ENCODE results near the gene B4GALNT3. TPM values are rescaled to one million over a fixed set of nuclear protein-coding genes. Genes with fewer than 3 reads are reported as not detected.

The B4GALNT3 gene
- total RNA-seq, 1 donor from 2014 or later, result 4.2 TPM

- H3K36me3 ChIP-seq (ENCODE audit: control insufficient read depth in 3 of 3, insufficient read depth in 3 of 3, low read length in 3 of 3), result peaks cover 0 to 2% (median 0%) of the 10 kb centered on the region in 3 donors
- H3K9ac ChIP-seq (ENCODE audit: low read depth in 1 of 3, low read length in 3 of 3), result peak overlapping the region in 1 of 3 donors; percentile 40
- H3K4me1 ChIP-seq (ENCODE audit: control insufficient read depth in 3 of 3, insufficient read depth in 3 of 3, low read length in 3 of 3), result peaks cover 0 to 3% (median 0%) of the 10 kb centered on the region in 3 donors
- no peaks in the 10 kb centered on the region for H3K9me3 ChIP-seq (ENCODE audit: control insufficient read depth in 3 of 3, low read length in 3 of 3)
- no peak overlapping the region for H3K27ac ChIP-seq (ENCODE audit: low read depth, low read length)
- H3K4me3 ChIP-seq (ENCODE audit: low read length in 3 of 3), result no peak overlapping the region
- H3K27me3 ChIP-seq (ENCODE audit: control insufficient read depth in 3 of 3, insufficient read depth in 3 of 3, low read length in 3 of 3), result no peaks in the 10 kb centered on the region
Measured at GRCh38 chr12:597926-598568, 138.3 kb downstream of the B4GALNT3 start.

- no peaks in the 10 kb centered on the region for H3K27me3 ChIP-seq (ENCODE audit: control insufficient read depth in 3 of 3, insufficient read depth in 3 of 3, low read length in 3 of 3)
Measured at GRCh38 chr12:599756-600155, 140.0 kb downstream of the B4GALNT3 start.

GRCh38 chr12:601976-602699, 142.4 kb downstream of the B4GALNT3 start:
- peaks cover 0 to 5% (median 5%) of the 10 kb centered on the region in 3 donors for H3K4me1 ChIP-seq (ENCODE audit: control insufficient read depth in 3 of 3, insufficient read depth in 3 of 3, low read length in 3 of 3)
- H3K9me3 ChIP-seq (ENCODE audit: control insufficient read depth in 3 of 3, low read length in 3 of 3), result no peaks in the 10 kb centered on the region
- no peaks in the 10 kb centered on the region for H3K27me3 ChIP-seq (ENCODE audit: control insufficient read depth in 3 of 3, insufficient read depth in 3 of 3, low read length in 3 of 3)
- no peak overlapping the region for H3K9ac ChIP-seq (ENCODE audit: low read depth in 1 of 3, low read length in 3 of 3)
- H3K27ac ChIP-seq (ENCODE audit: low read depth, low read length), result no peak overlapping the region
- H3K4me3 ChIP-seq (ENCODE audit: low read length in 3 of 3), result no peak overlapping the region
- H3K36me3 ChIP-seq (ENCODE audit: control insufficient read depth in 3 of 3, insufficient read depth in 3 of 3, low read length in 3 of 3), result peaks cover 0 to 3% (median 0%) of the 10 kb centered on the region in 3 donors

More at GRCh38 chr12:599756-600155, 140.0 kb downstream of the B4GALNT3 start:
- no peak overlapping the region for H3K9ac ChIP-seq (ENCODE audit: low read depth in 1 of 3, low read length in 3 of 3)
- no peak overlapping the region for H3K27ac ChIP-seq (ENCODE audit: low read depth, low read length)
- H3K36me3 ChIP-seq (ENCODE audit: control insufficient read depth in 3 of 3, insufficient read depth in 3 of 3, low read length in 3 of 3), result peaks cover 0 to 2% (median 0%) of the 10 kb centered on the region in 3 donors
- H3K4me3 ChIP-seq (ENCODE audit: low read length in 3 of 3), result no peak overlapping the region
- H3K9me3 ChIP-seq (ENCODE audit: control insufficient read depth in 3 of 3, low read length in 3 of 3), result no peaks in the 10 kb centered on the region
- H3K4me1 ChIP-seq (ENCODE audit: control insufficient read depth in 3 of 3, insufficient read depth in 3 of 3, low read length in 3 of 3), result peaks cover 0 to 3% (median 0%) of the 10 kb centered on the region in 3 donors

GRCh38 chr12:602700-603068, 142.9 kb downstream of the B4GALNT3 start:
- Histone ChIP-seq H3K36me3 (ENCODE audit: control insufficient read depth in 3 of 3, insufficient read depth in 3 of 3, low read length in 3 of 3) (peaks cover 0 to 3% (median 0%) of the 10 kb centered on the region in 3 donors), H3K27me3 (ENCODE audit: control insufficient read depth in 3 of 3, insufficient read depth in 3 of 3, low read length in 3 of 3) (no peaks in the 10 kb centered on the region), H3K4me1 (ENCODE audit: control insufficient read depth in 3 of 3, insufficient read depth in 3 of 3, low read length in 3 of 3) (peaks cover 4 to 10% (median 8%) of the 10 kb centered on the region in 3 donors), H3K9me3 (ENCODE audit: control insufficient read depth in 3 of 3, low read length in 3 of 3) (no peaks in the 10 kb centered on the region), H3K4me3 (ENCODE audit: low read length in 3 of 3) (no peak overlapping the region), H3K9ac (ENCODE audit: low read depth in 1 of 3, low read length in 3 of 3) (no peak overlapping the region), H3K27ac (ENCODE audit: low read depth, low read length) (no peak overlapping the region)

- no peaks in the 10 kb centered on the region for H3K9me3 ChIP-seq (ENCODE audit: control insufficient read depth in 3 of 3, low read length in 3 of 3)
- H3K9ac ChIP-seq (ENCODE audit: low read depth in 1 of 3, low read length in 3 of 3), result no peak overlapping the region
- no peaks in the 10 kb centered on the region for H3K27me3 ChIP-seq (ENCODE audit: control insufficient read depth in 3 of 3, insufficient read depth in 3 of 3, low read length in 3 of 3)
- H3K27ac ChIP-seq (ENCODE audit: low read depth, low read length), result no peak overlapping the region
- peaks cover 0 to 2% (median 0%) of the 10 kb centered on the region in 3 donors for H3K36me3 ChIP-seq (ENCODE audit: control insufficient read depth in 3 of 3, insufficient read depth in 3 of 3, low read length in 3 of 3)
- peaks cover 16 to 19% (median 18%) of the 10 kb centered on the region in 3 donors for H3K4me1 ChIP-seq (ENCODE audit: control insufficient read depth in 3 of 3, insufficient read depth in 3 of 3, low read length in 3 of 3)
- no peak overlapping the region for H3K4me3 ChIP-seq (ENCODE audit: low read length in 3 of 3)
Measured at GRCh38 chr12:604956-605355, 145.2 kb downstream of the B4GALNT3 start.

GRCh38 chr12:607541-608001, 147.8 kb downstream of the B4GALNT3 start:
- Histone ChIP-seq H3K36me3 (ENCODE audit: control insufficient read depth in 3 of 3, insufficient read depth in 3 of 3, low read length in 3 of 3) (peaks cover 0 to 2% (median 0%) of the 10 kb centered on the region in 3 donors), H3K4me1 (ENCODE audit: control insufficient read depth in 3 of 3, insufficient read depth in 3 of 3, low read length in 3 of 3) (peaks cover 22 to 24% (median 23%) of the 10 kb centered on the region in 3 donors), H3K9me3 (ENCODE audit: control insufficient read depth in 3 of 3, low read length in 3 of 3) (no peaks in the 10 kb centered on the region), H3K27me3 (ENCODE audit: control insufficient read depth in 3 of 3, insufficient read depth in 3 of 3, low read length in 3 of 3) (no peaks in the 10 kb centered on the region), H3K4me3 (ENCODE audit: low read length in 3 of 3) (no peak overlapping the region), H3K27ac (ENCODE audit: low read depth, low read length) (peak overlapping the region; percentile 60), H3K9ac (ENCODE audit: low read depth in 1 of 3, low read length in 3 of 3) (no peak overlapping the region)

- Histone ChIP-seq H3K9me3 (ENCODE audit: control insufficient read depth in 3 of 3, low read length in 3 of 3) (no peaks in the 10 kb centered on the region), H3K27me3 (ENCODE audit: control insufficient read depth in 3 of 3, insufficient read depth in 3 of 3, low read length in 3 of 3) (no peaks in the 10 kb centered on the region), H3K27ac (ENCODE audit: low read depth, low read length) (peak overlapping the region; percentile 60), H3K9ac (ENCODE audit: low read depth in 1 of 3, low read length in 3 of 3) (no peak overlapping the region), H3K4me3 (ENCODE audit: low read length in 3 of 3) (no peak overlapping the region), H3K36me3 (ENCODE audit: control insufficient read depth in 3 of 3, insufficient read depth in 3 of 3, low read length in 3 of 3) (peaks cover 0 to 2% (median 0%) of the 10 kb centered on the region in 3 donors), H3K4me1 (ENCODE audit: control insufficient read depth in 3 of 3, insufficient read depth in 3 of 3, low read length in 3 of 3) (peaks cover 22 to 24% (median 23%) of the 10 kb centered on the region in 3 donors)
Measured at GRCh38 chr12:608413-608812, 148.7 kb downstream of the B4GALNT3 start.

GRCh38 chr12:608921-609320, 149.2 kb downstream of the B4GALNT3 start:
- H3K4me3 ChIP-seq (ENCODE audit: low read length in 3 of 3), result no peak overlapping the region
- H3K9ac ChIP-seq (ENCODE audit: low read depth in 1 of 3, low read length in 3 of 3), result no peak overlapping the region
- H3K27ac ChIP-seq (ENCODE audit: low read depth, low read length), result peak overlapping the region; percentile 60
- peaks cover 22 to 25% (median 25%) of the 10 kb centered on the region in 3 donors for H3K4me1 ChIP-seq (ENCODE audit: control insufficient read depth in 3 of 3, insufficient read depth in 3 of 3, low read length in 3 of 3)
- H3K36me3 ChIP-seq (ENCODE audit: control insufficient read depth in 3 of 3, insufficient read depth in 3 of 3, low read length in 3 of 3), result peaks cover 0 to 2% (median 0%) of the 10 kb centered on the region in 3 donors
- no peaks in the 10 kb centered on the region for H3K27me3 ChIP-seq (ENCODE audit: control insufficient read depth in 3 of 3, insufficient read depth in 3 of 3, low read length in 3 of 3)
- H3K9me3 ChIP-seq (ENCODE audit: control insufficient read depth in 3 of 3, low read length in 3 of 3), result no peaks in the 10 kb centered on the region

GRCh38 chr12:611721-612120, 152.0 kb downstream of the B4GALNT3 start:
- H3K36me3 ChIP-seq (ENCODE audit: control insufficient read depth in 3 of 3, insufficient read depth in 3 of 3, low read length in 3 of 3), result no peaks in the 10 kb centered on the region
- H3K4me3 ChIP-seq (ENCODE audit: low read length in 3 of 3), result no peak overlapping the region
- no peak overlapping the region for H3K9ac ChIP-seq (ENCODE audit: low read depth in 1 of 3, low read length in 3 of 3)
- H3K9me3 ChIP-seq (ENCODE audit: control insufficient read depth in 3 of 3, low read length in 3 of 3), result no peaks in the 10 kb centered on the region
- H3K27me3 ChIP-seq (ENCODE audit: control insufficient read depth in 3 of 3, insufficient read depth in 3 of 3, low read length in 3 of 3), result no peaks in the 10 kb centered on the region
- no peak overlapping the region for H3K27ac ChIP-seq (ENCODE audit: low read depth, low read length)
- peaks cover 36 to 47% (median 46%) of the 10 kb centered on the region in 3 donors for H3K4me1 ChIP-seq (ENCODE audit: control insufficient read depth in 3 of 3, insufficient read depth in 3 of 3, low read length in 3 of 3)

GRCh38 chr12:612293-612692, 152.6 kb downstream of the B4GALNT3 start:
- Histone ChIP-seq H3K36me3 (ENCODE audit: control insufficient read depth in 3 of 3, insufficient read depth in 3 of 3, low read length in 3 of 3) (no peaks in the 10 kb centered on the region), H3K4me1 (ENCODE audit: control insufficient read depth in 3 of 3, insufficient read depth in 3 of 3, low read length in 3 of 3) (peaks cover 39 to 51% (median 46%) of the 10 kb centered on the region in 3 donors), H3K27ac (ENCODE audit: low read depth, low read length) (no peak overlapping the region)

More at GRCh38 chr12:612293-612692, 152.6 kb downstream of the B4GALNT3 start:
- Histone ChIP-seq H3K4me3 (ENCODE audit: low read length in 3 of 3) (no peak overlapping the region), H3K9me3 (ENCODE audit: control insufficient read depth in 3 of 3, low read length in 3 of 3) (no peaks in the 10 kb centered on the region), H3K9ac (ENCODE audit: low read depth in 1 of 3, low read length in 3 of 3) (no peak overlapping the region), H3K27me3 (ENCODE audit: control insufficient read depth in 3 of 3, insufficient read depth in 3 of 3, low read length in 3 of 3) (no peaks in the 10 kb centered on the region)
